Esophagus squamous epithelium (tissue), 5 donors: ENCODE data around the gene ZNHIT2. TPM values are rescaled to one million over a fixed set of nuclear protein-coding genes. Genes with fewer than 3 reads are reported as not detected.

Experiments
- DNase-seq: peaks from one replicate; lab custom pipeline; 2025; lab: John Stamatoyannopoulos, UW
- H3K27ac ChIP-seq, 4 donors: fragments of 200-600 bp; sonication (generic); one replicate each; pipeline ENCODE4 v1.5.1; 2016 to 2019; ENCODE audit warnings: mild to moderate bottlenecking in 1 of 4
- H3K27me3 ChIP-seq, 4 donors: fragments of 200-600 bp; sonication (generic); 1 replicate in 3 of 4; 2 replicates in 1 of 4; pipeline versions ENCODE4 v1.5.1 to v1.6.0; 2017 to 2021; ENCODE audit warnings: antibody characterized with exemption in 1 of 4
- H3K36me3 ChIP-seq, 3 donors: fragments of 200-600 bp; sonication (generic); one replicate each; pipeline ENCODE4 v1.5.1; 2016 to 2019
- H3K4me1 ChIP-seq, 3 donors: fragments of 200-600 bp; sonication (generic); one replicate each; pipeline ENCODE4 v1.5.1; 2017 to 2019
- H3K4me3 ChIP-seq, 4 donors: fragments of 200-600 bp; sonication (generic); 1 replicate in 3 of 4; 2 replicates in 1 of 4; pipeline ENCODE4 v1.5.1; 2016 to 2019; ENCODE audit warnings: mild to moderate bottlenecking in 2 of 4, moderate library complexity in 1 of 4
- H3K9me3 ChIP-seq, 3 donors: fragments of 200-600 bp; sonication (generic); one replicate each; pipeline ENCODE4 v1.5.1; 2016 to 2019
- POLR2A ChIP-seq, 4 donors: fragments of 450-650 bp; IDR thresholded peaks; one replicate each; pipeline ENCODE4 v1.6.1; 2017; ENCODE audit warnings: antibody characterized with exemption in 4 of 4, mild to moderate bottlenecking in 4 of 4, moderate library complexity in 3 of 4
- WGBS, 2 donors: methylation state at CpG; one replicate each; pipeline ENCODE4 v1.1.5; 2018; 5-methylcytosine and 5-hydroxymethylcytosine counted together
- intact Hi-C: fragments of 100-400 bp; cut with DNase I; formaldehyde crosslinking; loops from one replicate; pipeline ENCODE4 v1.15.0; 2022
- total RNA-seq, 4 donors: library from RNA; depleted of rRNA; stranded (reverse); fragments of >200 nt; gene quantifications; one replicate each; pipeline ENCODE4 v1.1.0, GENCODE V29; 2016
- TF ChIP-seq, protein P1 (sequence below), 6 experiments: fragments of 450-650 bp in 4 of 6; fragments of 200-600 bp in 2 of 6; sonication (generic) in 2 of 6; IDR thresholded peaks; one replicate each; pipeline ENCODE4 v1.5.1; 2016 to 2019; ENCODE audit warnings: antibody characterized with exemption in 6 of 6, mild to moderate bottlenecking in 4 of 6, moderate library complexity in 4 of 6
- donor health status: DM: yes; HTN: yes; CAD: no.

Gene ZNHIT2
- total RNA-seq, 4 donors from 2014 or later, result 12.4 to 17.0 (median 16.5) TPM

DNA sequence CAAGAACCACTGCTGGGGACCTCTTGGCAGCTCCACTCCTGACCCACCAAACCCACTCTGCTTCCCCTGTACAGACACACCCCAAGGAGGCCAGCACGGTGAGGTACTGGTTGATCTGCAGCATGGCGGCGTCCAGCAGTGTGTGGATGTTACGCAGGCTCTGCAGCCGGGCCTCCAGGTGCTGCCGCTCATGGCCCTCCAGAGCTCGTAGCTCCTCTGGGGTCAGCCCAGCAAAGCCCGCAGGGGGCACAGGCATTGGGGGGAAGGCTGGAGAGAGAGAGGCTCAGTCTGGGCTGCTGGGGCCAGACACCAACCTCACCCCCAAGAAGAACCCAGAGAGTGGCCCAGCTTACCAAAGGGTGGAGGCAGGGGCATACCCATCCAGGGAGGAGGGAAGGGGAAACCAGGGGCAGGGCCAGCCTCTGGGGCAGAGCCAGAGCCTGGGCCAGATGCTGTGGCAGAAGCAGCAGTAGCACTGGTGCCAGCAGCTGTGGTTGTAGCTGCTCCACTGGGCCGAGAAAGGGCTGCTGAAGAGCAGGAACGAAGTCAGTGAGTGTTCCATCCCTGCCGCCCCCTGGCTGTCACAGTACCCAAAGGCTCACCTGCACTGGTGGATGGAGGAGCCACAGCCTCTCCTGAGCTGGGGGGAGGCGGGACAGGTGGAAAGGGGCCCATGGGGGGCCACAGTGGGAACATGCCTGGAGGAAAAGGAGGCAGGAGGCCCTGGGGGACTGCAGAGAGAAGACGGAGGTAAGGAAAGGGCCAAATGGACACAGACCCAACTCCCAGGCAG is 12.3 kb upstream of the ZNHIT2 start:
- 84 to 96% methylated on average over 3 to 10 of the region's 13 CpGs for whole genome bisulfite sequencing, 2 donors
- Histone ChIP-seq H3K4me1 (peaks cover 13 to 30% (median 17%) of the 10 kb centered on the region in 3 donors), H3K27me3 (no peaks in the 10 kb centered on the region), H3K27ac (no peak overlapping the region), H3K36me3 (peaks cover 63 to 83% (median 72%) of the 10 kb centered on the region in 3 donors), H3K4me3 (no peak overlapping the region), H3K9me3 (no peaks in the 10 kb centered on the region)
- TF ChIP-seq, protein P1, sequence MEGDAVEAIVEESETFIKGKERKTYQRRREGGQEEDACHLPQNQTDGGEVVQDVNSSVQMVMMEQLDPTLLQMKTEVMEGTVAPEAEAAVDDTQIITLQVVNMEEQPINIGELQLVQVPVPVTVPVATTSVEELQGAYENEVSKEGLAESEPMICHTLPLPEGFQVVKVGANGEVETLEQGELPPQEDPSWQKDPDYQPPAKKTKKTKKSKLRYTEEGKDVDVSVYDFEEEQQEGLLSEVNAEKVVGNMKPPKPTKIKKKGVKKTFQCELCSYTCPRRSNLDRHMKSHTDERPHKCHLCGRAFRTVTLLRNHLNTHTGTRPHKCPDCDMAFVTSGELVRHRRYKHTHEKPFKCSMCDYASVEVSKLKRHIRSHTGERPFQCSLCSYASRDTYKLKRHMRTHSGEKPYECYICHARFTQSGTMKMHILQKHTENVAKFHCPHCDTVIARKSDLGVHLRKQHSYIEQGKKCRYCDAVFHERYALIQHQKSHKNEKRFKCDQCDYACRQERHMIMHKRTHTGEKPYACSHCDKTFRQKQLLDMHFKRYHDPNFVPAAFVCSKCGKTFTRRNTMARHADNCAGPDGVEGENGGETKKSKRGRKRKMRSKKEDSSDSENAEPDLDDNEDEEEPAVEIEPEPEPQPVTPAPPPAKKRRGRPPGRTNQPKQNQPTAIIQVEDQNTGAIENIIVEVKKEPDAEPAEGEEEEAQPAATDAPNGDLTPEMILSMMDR (IDR thresholded peaks at IDR 0.05), result no peak
- TF ChIP-seq POLR2A (IDR thresholded peaks at IDR 0.05), result no peak
- DNase-seq, result no peak
- intact Hi-C loops, result loop anchor here (10.0 kb wide), 1 partner anchor 45 kb away; the partner anchor contains the start of gene SPDYC

DNA sequence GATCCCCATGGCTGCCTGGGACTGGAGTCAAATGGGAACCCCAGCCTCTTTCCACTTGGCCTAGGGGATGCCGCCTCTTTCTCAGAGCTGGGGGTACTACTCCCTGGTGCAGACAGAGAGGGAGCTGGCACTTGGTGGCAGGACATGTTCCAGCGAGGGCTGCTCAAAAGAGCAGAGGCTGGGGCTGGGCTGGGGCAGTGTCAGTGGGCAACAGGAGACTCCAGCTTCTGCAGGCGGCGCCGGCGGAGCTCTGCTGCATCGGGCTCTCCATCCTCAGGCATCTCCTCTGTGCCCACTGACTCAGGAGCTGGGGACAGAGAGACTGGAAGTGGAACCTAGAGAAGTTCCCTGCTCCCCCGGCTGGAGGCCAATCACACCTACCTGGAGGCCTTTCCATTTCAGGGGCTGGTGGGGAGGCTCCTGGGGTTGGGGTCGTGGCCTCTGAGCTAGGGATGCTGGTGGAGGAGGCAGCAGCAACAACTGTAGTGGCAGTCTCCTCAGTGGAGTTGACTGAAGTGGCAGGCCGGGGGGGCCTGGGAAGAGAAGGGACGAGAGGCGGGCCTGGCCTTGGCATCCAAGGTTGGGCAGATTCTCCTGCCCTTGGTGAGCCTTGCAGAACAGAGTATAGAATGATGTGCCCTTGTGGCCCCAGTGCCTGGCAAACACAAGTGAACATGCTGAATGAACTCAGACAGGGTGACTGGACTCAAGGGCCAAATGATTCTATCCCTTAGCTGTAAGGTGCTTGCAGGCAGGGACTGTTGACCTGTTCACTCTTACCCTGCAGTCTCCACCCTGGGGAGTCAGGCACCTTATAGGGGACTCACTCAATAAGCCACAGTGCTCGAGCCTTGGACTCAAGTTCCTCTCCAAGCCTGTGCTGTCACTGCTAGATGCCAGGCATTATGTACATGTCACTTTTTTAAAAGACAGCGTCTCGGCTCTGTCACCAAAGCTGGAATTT is 11.0 kb upstream of the ZNHIT2 start:
- intact Hi-C loops, result loop anchor here (10.0 kb wide), 1 partner anchor 46 kb away; the partner anchor contains the start of gene SPDYC
- Histone ChIP-seq H3K4me3 (no peak overlapping the region), H3K36me3 (peaks cover 63 to 94% (median 78%) of the 10 kb centered on the region in 3 donors), H3K27me3 (no peaks in the 10 kb centered on the region), H3K27ac (no peak overlapping the region), H3K4me1 (peaks cover 9 to 36% (median 16%) of the 10 kb centered on the region in 3 donors), H3K9me3 (no peaks in the 10 kb centered on the region)
- no peak for DNase-seq
- 62 to 69% methylated on average over 3 to 5 of the region's 15 CpGs for WGBS, 2 donors
- no peak for TF ChIP-seq POLR2A (IDR thresholded peaks at IDR 0.05)
- TF ChIP-seq, protein P1 (IDR thresholded peaks at IDR 0.05), result no peak

DNA sequence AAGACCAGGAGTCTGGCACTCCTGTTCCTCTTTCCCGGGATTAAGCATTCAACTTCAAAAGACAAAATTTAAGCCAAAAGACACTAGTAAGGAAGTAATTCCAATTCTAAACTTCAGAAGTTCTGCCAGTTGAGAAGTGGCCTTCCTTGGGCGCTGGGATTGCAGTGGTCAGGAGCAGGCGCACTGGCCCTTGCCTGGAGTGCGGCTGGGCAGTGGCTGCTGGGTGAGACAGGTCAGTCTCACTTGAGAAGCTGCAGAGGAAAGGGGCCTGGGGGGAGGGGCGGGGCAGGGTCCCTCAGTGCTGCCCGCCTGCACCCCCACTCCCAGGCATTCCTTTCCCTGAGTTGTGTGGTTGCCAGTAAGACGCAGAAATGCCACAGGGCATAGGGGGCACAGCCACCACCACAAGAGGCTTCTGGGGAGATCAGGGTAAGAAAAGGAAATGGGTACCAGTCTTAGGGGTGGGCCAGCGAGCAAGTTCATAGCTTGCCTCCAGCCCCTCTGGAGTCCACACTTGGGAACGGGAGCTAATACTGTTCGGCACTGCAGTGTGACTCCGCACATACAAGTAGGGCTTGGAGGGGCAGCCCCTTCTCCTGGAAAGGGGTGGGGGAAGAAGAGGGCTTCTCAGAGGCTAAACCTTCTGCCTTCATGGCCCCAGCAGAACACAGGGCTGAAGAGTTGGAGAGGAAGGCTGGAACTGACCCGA is 10.1 kb upstream of the ZNHIT2 start:
- Histone ChIP-seq H3K36me3 (peaks cover 59 to 89% (median 78%) of the 10 kb centered on the region in 3 donors), H3K4me1 (peaks cover 7 to 36% (median 9%) of the 10 kb centered on the region in 3 donors), H3K27ac (no peak overlapping the region), H3K27me3 (no peaks in the 10 kb centered on the region), H3K4me3 (no peak overlapping the region), H3K9me3 (no peaks in the 10 kb centered on the region)
- no peak for TF ChIP-seq POLR2A (IDR thresholded peaks at IDR 0.05)
- TF ChIP-seq, protein P1 (IDR thresholded peaks at IDR 0.05), result no peak
- intact Hi-C loops, result loop anchor here (10.0 kb wide), 1 partner anchor 47 kb away; the partner anchor contains the start of gene SPDYC
- 78 to 81% methylated on average over 4 to 5 of the region's 12 CpGs for WGBS, 2 donors
- DNase-seq, result no peak

DNA sequence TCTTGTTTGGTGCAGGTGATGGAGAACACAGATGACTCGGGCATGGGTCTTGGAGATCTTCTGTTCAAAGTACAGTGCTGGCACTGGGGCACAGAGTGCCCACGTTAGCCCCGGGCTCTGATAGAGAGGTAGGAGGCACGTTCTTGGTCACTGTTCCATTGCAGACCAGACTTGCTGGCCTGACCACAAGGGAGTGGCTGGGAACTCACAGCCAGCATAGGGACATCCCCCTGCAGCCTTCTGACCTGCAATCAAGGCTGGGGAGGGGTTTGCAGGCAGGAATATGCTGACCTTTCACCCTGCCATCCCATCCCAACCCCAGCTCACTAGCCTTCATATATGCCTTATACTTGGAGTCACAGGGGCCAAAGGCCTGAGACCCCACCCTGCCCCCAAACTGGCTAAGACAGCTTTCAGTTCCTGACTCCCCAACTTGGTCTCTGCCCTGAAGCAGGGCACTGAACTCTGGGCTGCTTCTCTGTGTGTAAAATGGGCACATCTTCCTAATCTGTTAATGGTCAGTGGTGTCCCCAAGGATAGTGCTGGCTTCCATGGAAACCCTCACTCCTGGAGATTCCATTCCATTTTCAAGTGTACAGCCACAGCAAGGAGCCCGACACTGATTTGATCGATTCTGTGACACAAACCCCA is 9.2 kb upstream of the ZNHIT2 start:
- TF ChIP-seq POLR2A (IDR thresholded peaks at IDR 0.05), result no peak
- TF ChIP-seq, protein P1 (IDR thresholded peaks at IDR 0.05), result no peak
- no peak overlapping the region for H3K4me3 ChIP-seq
- intact Hi-C loops, result loop anchor here (10.0 kb wide), 1 partner anchor 48 kb away; the partner anchor contains the start of gene SPDYC
- DNase-seq, result no peak
- no peaks in the 10 kb centered on the region for H3K9me3 ChIP-seq
- H3K4me1 ChIP-seq, result peaks cover 0 to 33% (median 9%) of the 10 kb centered on the region in 3 donors
- 75 to 83% methylated on average over 2 to 6 of the region's 6 CpGs for WGBS, 2 donors
- peaks cover 52 to 80% (median 73%) of the 10 kb centered on the region in 3 donors for H3K36me3 ChIP-seq
- H3K27me3 ChIP-seq, result no peaks in the 10 kb centered on the region
- H3K27ac ChIP-seq, result no peak overlapping the region
